Stimulated activated naive B cell treated with anti-CD40 and anti-IgM and Interleukin-4, amounts not matched to agents 10 μg/mL and 1 μg/mL and 100 μg/mL, for 72 hours (primary cell): ENCODE results near the gene PFDN2.
A peak's percentile ranks its signal among the peaks of the same experiment; 100 is the strongest.

Experiments used
- ATAC-seq, 2 donors: fragments of 150-1000 bp; cut with Tn5 transposase; replicated peaks; 2 replicates each; pipeline ENCODE4 v1.10.0; 2021; ENCODE audit warnings: moderate library complexity in 1 of 2
- DNase-seq: peaks from one replicate; pipeline ENCODE4 v3.0.0; 2021
- H3K27ac Mint-ChIP-seq: one replicate; pipeline ENCODE4 v1.8.0; 2022; ENCODE audit warnings: mild to moderate bottlenecking, mixed read lengths
- H3K27me3 Mint-ChIP-seq, 2 donors: one replicate each; pipeline ENCODE4 v1.8.0; 2022; ENCODE audit warnings: mixed read lengths in 2 of 2
- H3K36me3 Mint-ChIP-seq, 2 donors: one replicate each; pipeline ENCODE4 v1.8.0; 2022; ENCODE audit warnings: mixed read lengths in 2 of 2, mild to moderate bottlenecking in 1 of 2
- H3K4me1 Mint-ChIP-seq, 2 donors: one replicate each; pipeline ENCODE4 v1.8.0; 2022; ENCODE audit warnings: mixed read lengths in 2 of 2, mild to moderate bottlenecking in 1 of 2
- H3K4me3 Mint-ChIP-seq, 2 donors: one replicate each; pipeline ENCODE4 v1.8.0; 2022; ENCODE audit warnings: mild to moderate bottlenecking in 2 of 2, mixed read lengths in 2 of 2, moderate library complexity in 1 of 2
- H3K9me3 Mint-ChIP-seq, 2 donors: one replicate each; pipeline ENCODE4 v1.8.0; 2022; ENCODE audit warnings: mixed read lengths in 2 of 2, mild to moderate bottlenecking in 1 of 2

PFDN2 gene

DNA sequence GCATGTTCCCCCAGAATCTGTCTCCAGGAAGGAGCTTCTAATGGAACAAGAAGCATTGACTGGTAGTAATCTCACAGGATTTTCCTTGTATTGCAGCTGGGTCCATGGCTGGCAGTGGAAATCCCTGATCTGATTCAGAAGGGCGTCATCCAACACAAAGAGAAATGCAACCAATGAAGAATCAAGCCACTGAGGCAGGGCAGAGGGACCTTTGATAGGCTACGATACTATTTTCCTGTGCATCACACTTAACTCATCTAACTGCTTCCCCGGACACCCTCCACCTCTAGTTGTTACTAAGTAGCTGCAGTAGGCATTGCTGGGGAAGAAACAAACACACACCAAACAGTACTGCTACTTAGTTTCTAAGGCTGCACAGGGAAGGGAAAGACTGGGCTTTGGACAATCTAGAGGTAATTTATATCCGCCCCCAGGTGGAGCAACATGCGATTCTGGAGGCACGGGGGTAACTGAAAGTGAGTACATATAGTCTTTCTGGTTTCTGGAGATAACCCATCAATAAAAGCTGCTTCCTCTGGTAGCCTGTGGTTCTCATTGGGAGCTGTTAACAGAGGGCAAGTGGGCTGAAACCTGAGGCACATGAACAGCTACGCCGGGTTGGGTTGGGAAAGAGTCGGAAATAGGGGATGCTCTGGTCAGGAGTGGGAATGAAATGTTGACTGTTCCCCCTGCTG lies 40.6 kb upstream of the PFDN2 start:
- Mint-ChIP-seq H3K4me1 (peaks cover 49 to 63% of the 10 kb centered on the region in 2 donors), H3K9me3 (no peaks in the 10 kb centered on the region), H3K27ac (peak overlapping the region; percentile 97), H3K4me3 (peak overlapping the region; percentile 93 to 95), H3K27me3 (no peaks in the 10 kb centered on the region), H3K36me3 (peaks cover 27 to 57% of the 10 kb centered on the region in 2 donors)
- no peak for ATAC-seq
- no peak for DNase-seq

- Mint-ChIP-seq H3K27me3 (no peaks in the 10 kb centered on the region), H3K36me3 (peaks cover 21 to 51% of the 10 kb centered on the region in 2 donors), H3K4me1 (peaks cover 44 to 57% of the 10 kb centered on the region in 2 donors), H3K27ac (peak overlapping the region; percentile 57), H3K4me3 (no peak overlapping the region), H3K9me3 (no peaks in the 10 kb centered on the region)
- no peak for ATAC-seq
- no peak for DNase-seq
These were observed 40.0 kb upstream of the PFDN2 start for GRCh38 chr1:161157867-161158266.

DNA sequence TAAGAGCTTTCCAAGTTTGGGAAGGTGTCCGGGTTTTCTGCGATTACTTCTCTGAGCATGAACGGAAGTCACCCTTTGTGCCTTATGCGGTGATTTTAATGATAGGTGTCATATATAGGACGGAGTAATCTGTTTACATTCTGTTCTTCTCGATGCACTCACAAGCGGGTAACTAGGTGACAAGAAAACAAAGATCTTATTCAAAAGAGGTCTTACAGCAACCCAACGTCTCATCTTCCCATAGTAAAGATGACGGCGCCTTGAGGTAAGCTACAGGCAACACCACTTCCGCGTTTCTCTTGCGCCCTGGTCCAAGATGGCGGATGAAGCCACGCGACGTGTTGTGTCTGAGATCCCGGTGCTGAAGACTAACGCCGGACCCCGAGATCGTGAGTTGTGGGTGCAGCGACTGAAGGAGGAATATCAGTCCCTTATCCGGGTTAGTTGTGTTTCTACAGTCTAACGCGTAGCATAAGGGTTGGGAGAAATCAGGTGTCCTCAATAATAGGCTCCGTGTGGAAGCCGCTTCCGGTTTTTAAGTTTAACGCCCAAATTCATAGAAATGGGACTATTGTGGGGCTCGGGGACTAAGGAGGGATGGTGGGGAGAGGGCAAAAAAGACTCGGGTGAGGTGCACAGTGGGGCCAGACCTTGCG lies 36.0 kb upstream of the PFDN2 start, which contains the start of gene UFC1:
UFC1 (plus strand) TSS at position 297 of the 656 bp plus-strand sequence; CDS start at position 317, 20 bp downstream.
- H3K4me3 Mint-ChIP-seq = peak within 1 kb of the TSS; percentile 95 to 98
- ATAC-seq (peak; percentile 96 to 98), DNase-seq (peak; percentile 79)
- peaks cover 10 to 31% of the 10 kb centered on the region in 2 donors for H3K36me3 Mint-ChIP-seq
- peak within 1 kb of the TSS; percentile 99 for H3K27ac Mint-ChIP-seq
- no peaks in the 10 kb centered on the region for H3K27me3 Mint-ChIP-seq
- H3K9me3 Mint-ChIP-seq = no peaks in the 10 kb centered on the region
- H3K4me1 Mint-ChIP-seq = peaks cover 15 to 17% of the 10 kb centered on the region in 2 donors

GRCh38 chr1:161153176-161153575 lies 35.3 kb upstream of the PFDN2 start:
- Mint-ChIP-seq H3K27ac (peak overlapping the region; percentile 99), H3K4me1 (peaks cover 12 to 13% of the 10 kb centered on the region in 2 donors), H3K36me3 (peaks cover 10 to 26% of the 10 kb centered on the region in 2 donors), H3K4me3 (peak overlapping the region; percentile 95 to 98), H3K9me3 (no peaks in the 10 kb centered on the region), H3K27me3 (no peaks in the 10 kb centered on the region)
- ATAC-seq (peak; percentile 17 to 28), DNase-seq (no peak)

DNA sequence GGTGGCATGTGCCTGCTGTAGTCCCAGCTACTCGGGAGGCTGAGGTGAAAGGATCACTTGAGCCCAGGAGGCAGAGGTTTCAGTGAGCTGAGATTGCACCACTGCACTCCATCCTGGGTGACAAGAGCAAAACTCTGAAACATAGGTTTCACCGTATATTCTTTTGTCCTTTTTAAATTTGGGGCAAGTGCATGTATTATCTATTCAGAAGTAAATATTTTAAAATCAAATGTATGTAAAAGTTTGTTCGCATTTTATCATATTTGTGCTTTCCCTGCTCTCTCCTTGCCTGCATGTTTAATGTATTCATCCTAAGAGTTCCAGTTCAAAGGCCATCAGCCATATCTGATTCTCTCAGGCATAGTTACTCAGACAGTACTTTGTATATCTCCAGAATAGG lies 28.0 kb upstream of the PFDN2 start:
- H3K27ac Mint-ChIP-seq = no peak overlapping the region
- no peaks in the 10 kb centered on the region for H3K9me3 Mint-ChIP-seq
- H3K27me3 Mint-ChIP-seq = no peaks in the 10 kb centered on the region
- ATAC-seq (no peak), DNase-seq (no peak)
- peaks cover 0 to 4% of the 10 kb centered on the region in 2 donors for H3K36me3 Mint-ChIP-seq
- no peak overlapping the region for H3K4me3 Mint-ChIP-seq
- H3K4me1 Mint-ChIP-seq = no peaks in the 10 kb centered on the region

- Mint-ChIP-seq H3K27me3 (no peaks in the 10 kb centered on the region), H3K4me1 (peaks cover 3 to 7% of the 10 kb centered on the region in 2 donors), H3K9me3 (no peaks in the 10 kb centered on the region), H3K36me3 (peaks cover 7 to 9% of the 10 kb centered on the region in 2 donors), H3K4me3 (no peak overlapping the region), H3K27ac (no peak overlapping the region)
- DNase-seq (no peak), ATAC-seq (no peak)
These were observed 23.0 kb upstream of the PFDN2 start for GRCh38 chr1:161140755-161141400.

GRCh38 chr1:161139766-161140165 lies 21.9 kb upstream of the PFDN2 start:
- Mint-ChIP-seq H3K9me3 (no peaks in the 10 kb centered on the region), H3K27ac (no peak overlapping the region), H3K4me1 (peaks cover 3 to 13% of the 10 kb centered on the region in 2 donors), H3K4me3 (no peak overlapping the region), H3K36me3 (peaks cover 15% of the 10 kb centered on the region in 2 donors), H3K27me3 (no peaks in the 10 kb centered on the region)
- no peak for DNase-seq
- peak in 1 of 2 donors; percentile 41 for ATAC-seq

GRCh38 chr1:161138431-161138830 lies 20.6 kb upstream of the PFDN2 start:
- DNase-seq = no peak
- H3K9me3 Mint-ChIP-seq = no peaks in the 10 kb centered on the region

DNA sequence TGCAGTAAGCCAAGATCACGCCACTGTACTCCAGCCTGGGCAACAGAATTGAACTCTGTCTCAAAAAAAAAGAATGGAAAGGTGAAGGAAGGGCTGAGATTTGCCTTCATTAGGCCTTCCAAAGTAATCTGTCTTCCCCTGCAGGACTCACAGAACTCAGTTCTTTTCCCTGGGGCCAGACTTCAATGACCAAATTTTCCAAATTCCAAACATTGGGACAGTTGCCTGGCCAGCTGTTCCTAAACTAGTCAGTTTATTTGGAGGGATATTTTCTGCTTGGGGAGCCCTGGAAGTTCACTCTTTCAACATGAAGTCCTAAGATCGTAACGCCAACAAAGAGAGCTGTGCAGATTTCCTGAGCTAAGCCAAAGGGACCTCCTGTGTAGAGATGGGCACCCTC lies 20.0 kb upstream of the PFDN2 start:
- no peak for ATAC-seq
- Mint-ChIP-seq H3K9me3 (no peaks in the 10 kb centered on the region), H3K27me3 (no peaks in the 10 kb centered on the region), H3K4me3 (no peak overlapping the region), H3K4me1 (peaks cover 3 to 13% of the 10 kb centered on the region in 2 donors), H3K27ac (no peak overlapping the region), H3K36me3 (peaks cover 13 to 15% of the 10 kb centered on the region in 2 donors)
- DNase-seq = no peak

More at GRCh38 chr1:161138431-161138830, 20.6 kb upstream of the PFDN2 start:
- H3K4me1 Mint-ChIP-seq = peaks cover 3 to 13% of the 10 kb centered on the region in 2 donors
- H3K4me3 Mint-ChIP-seq = no peak overlapping the region
- no peak overlapping the region for H3K27ac Mint-ChIP-seq
- peaks cover 13 to 15% of the 10 kb centered on the region in 2 donors for H3K36me3 Mint-ChIP-seq
- H3K27me3 Mint-ChIP-seq = no peaks in the 10 kb centered on the region
- ATAC-seq = no peak

DNA sequence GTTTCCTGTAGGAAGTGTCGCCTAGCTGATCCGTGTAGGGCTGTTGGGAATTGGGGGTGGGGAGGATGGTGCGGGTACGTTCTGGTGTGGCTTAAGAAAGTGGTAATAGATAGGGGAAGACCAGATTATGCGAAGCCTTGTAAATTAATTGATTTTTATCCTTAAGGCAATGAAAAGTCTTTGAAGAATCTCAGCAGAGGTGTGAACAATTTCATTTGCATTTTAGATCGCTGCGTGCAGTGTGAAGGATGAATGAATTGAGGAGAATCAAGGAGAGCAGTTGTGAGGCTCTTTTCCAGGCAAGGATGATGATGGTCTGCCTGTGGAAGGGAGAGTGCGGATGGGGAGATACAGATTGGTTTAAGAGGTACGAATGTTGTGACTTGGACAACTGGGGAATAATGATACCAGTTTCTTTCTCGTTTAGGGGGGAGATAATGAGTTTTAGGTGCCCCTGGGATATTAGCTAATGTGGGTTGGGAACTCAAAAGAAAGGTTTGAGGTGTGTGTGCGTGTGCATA lies 15.4 kb upstream of the PFDN2 start:
- Mint-ChIP-seq H3K4me3 (no peak overlapping the region), H3K36me3 (peaks cover 17 to 24% of the 10 kb centered on the region in 2 donors), H3K27ac (no peak overlapping the region), H3K27me3 (no peaks in the 10 kb centered on the region), H3K9me3 (no peaks in the 10 kb centered on the region), H3K4me1 (peaks cover 25 to 48% of the 10 kb centered on the region in 2 donors)
- no peak for DNase-seq
- peak; percentile 10 to 20 for ATAC-seq

DNA sequence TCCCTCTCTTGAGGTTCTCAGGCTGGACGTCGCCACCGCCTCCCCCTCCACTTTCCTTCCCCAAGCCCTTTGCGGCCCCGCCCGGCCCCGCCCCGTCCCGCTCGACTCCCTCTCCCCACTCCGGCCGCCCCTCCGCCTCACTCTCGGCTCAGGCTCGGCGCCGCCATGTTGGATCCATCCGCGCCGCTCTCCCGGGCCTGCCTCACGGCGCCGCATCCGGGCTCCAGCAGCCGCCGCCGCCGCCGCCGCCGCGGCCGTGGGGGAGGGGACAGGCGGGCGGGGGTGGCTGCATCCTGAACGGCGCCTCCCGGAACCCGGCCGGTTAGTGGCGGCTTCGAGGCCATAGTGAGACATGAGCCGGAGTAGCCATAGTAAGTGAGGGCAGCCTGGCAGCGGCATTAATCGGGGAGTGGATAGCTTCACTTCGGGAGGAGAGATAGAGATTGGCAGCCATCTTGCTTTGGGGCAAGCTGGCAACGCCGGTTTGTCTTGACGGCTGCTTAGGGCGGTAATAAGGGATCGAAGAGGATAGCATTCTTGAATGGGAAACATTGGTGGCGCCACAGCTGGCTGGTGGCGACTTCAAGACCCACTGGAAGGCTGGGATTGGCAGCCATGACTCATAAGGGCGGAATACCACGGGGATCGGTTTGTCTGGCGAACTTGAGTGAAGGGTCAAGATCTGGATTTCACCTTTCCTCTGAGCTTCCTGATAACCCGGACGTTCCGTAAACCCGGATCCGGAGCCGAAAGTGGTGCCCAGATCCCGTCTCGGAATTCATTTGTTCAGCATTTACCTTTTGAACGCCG lies 14.8 kb upstream of the PFDN2 start, which contains the start of gene DEDD:
DEDD (minus strand) TSS at position 258 of the 810 bp plus-strand sequence. CDS start 8,205 bp downstream, outside the sequence.
- Mint-ChIP-seq H3K27ac (no peak within 1 kb of the TSS), H3K9me3 (no peaks in the 10 kb centered on the region), H3K27me3 (no peaks in the 10 kb centered on the region), H3K36me3 (peaks cover 18 to 25% of the 10 kb centered on the region in 2 donors), H3K4me1 (peaks cover 28 to 55% of the 10 kb centered on the region in 2 donors), H3K4me3 (no peak within 1 kb of the TSS)
- DNase-seq (peak; percentile 89), ATAC-seq (peak; percentile 95)

DNA sequence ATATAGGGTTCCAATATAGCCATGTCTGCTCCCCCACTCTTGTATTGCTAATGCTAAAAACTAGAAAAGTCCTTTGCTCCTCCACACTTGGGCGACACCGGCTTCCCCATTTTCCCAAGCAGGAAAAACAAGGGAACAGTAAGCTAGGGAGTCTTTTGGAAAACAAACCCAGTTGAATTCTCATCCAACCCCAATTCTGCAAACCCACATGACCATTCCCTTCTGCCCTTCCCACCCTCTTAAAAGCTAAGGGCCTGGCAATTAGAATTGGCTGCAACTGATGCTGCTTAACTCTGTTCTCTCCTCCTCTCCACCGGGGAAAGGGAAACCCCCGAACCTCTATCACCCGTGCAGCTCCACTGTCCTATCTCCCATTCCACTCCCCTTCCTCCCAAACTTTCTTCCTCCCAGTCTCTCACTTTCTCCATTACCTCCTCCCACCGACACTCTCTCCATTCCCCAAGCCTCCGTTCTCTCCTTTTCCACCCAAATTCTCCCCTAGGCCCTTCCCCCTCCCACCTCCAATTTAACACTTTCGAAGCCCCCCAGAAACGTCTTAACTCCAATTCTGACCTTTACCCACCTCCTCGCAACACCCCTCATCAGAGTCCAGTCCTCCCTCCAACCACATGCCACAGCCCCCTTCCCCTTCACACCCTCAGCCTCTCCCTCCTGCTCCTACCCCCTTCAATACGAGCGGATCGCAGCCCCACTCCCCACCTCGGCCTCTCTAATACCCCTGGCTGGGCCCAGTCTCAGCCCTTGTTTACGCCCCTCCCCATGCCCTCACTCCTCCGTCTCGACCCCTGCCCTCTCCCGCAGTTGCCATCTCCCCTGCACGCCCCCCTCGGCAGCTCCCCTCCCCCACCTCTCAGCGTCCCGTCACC lies 13.9 kb upstream of the PFDN2 start:
- H3K36me3 Mint-ChIP-seq = peaks cover 18 to 31% of the 10 kb centered on the region in 2 donors
- H3K9me3 Mint-ChIP-seq = no peaks in the 10 kb centered on the region
- no peak overlapping the region for H3K27ac Mint-ChIP-seq
- peak in 1 of 2 donors; percentile 24 for ATAC-seq
- H3K4me3 Mint-ChIP-seq = no peak overlapping the region
- peaks cover 30 to 61% of the 10 kb centered on the region in 2 donors for H3K4me1 Mint-ChIP-seq
- H3K27me3 Mint-ChIP-seq = no peaks in the 10 kb centered on the region
- no peak for DNase-seq

DNA sequence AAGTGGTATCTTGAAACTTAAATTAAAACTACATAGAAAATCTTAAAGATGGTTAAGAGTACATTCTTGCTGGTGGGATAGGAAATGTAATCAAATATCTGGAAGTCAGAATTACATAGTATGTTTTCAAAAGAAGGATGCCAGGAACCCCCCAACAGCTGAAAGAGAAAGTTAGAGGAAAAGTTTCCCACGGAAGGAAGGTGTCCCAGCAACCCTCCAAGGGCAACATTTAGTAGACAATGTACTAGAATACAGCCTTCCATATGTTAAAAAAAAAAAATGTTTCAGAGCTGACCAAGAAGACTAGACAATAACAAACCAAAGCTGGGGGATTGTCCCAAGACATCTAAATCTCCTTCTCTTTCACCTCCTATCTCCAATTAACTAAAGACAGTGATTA lies 12.4 kb upstream of the PFDN2 start:
- ATAC-seq = no peak
- no peak overlapping the region for H3K4me3 Mint-ChIP-seq
- no peaks in the 10 kb centered on the region for H3K9me3 Mint-ChIP-seq
- no peak overlapping the region for H3K27ac Mint-ChIP-seq
- no peak for DNase-seq
- peaks cover 24 to 40% of the 10 kb centered on the region in 2 donors for H3K36me3 Mint-ChIP-seq
- H3K27me3 Mint-ChIP-seq = no peaks in the 10 kb centered on the region
- H3K4me1 Mint-ChIP-seq = peaks cover 36 to 69% of the 10 kb centered on the region in 2 donors
